WERI-Rb-1 (cell line): ENCODE data around the gene VTI1A.
A peak's percentile ranks its signal among the peaks of the same experiment; 100 is the strongest.

ENCODE experiments used
- DNase-seq: peaks from one replicate; pipeline ENCODE4 v3.0.0-alpha.2; 2020
- H3K27ac ChIP-seq: fragments of 250-450 bp; sonication (Bioruptor Pico); 2 replicates; pipeline ENCODE4 v1.5.1; 2020; ENCODE audit warnings: mild to moderate bottlenecking, moderate library complexity
- H3K27me3 ChIP-seq: fragments of 250-450 bp; sonication (Bioruptor Pico); 2 replicates; pipeline ENCODE4 v1.5.1; 2021; ENCODE audit warnings: mild to moderate bottlenecking, low read depth, moderate library complexity; ENCODE audit not compliant: insufficient read depth, severe bottlenecking
- H3K36me3 ChIP-seq: fragments of 250-450 bp; sonication (Bioruptor Pico); 2 replicates; pipeline ENCODE4 v1.5.1; 2020; ENCODE audit warnings: mild to moderate bottlenecking, moderate library complexity
- H3K4me3 ChIP-seq: 2 replicates; pipeline ENCODE4 v1.5.1; 2011; ENCODE audit warnings: low read depth, mild to moderate bottlenecking, control low read depth, low read length
- H3K9me3 ChIP-seq: fragments of 250-450 bp; sonication (Bioruptor Pico); 2 replicates; pipeline ENCODE4 v1.5.1; 2021; ENCODE audit warnings: mild to moderate bottlenecking, moderate library complexity; ENCODE audit not compliant: severe bottlenecking
- TF ChIP-seq, protein P1 (sequence below): IDR thresholded peaks from 2 replicates; pipeline ENCODE4 v1.5.1; 2011; ENCODE audit warnings: low read depth, mild to moderate bottlenecking, control low read depth, inconsistent platforms, low read length

The VTI1A gene

DNA sequence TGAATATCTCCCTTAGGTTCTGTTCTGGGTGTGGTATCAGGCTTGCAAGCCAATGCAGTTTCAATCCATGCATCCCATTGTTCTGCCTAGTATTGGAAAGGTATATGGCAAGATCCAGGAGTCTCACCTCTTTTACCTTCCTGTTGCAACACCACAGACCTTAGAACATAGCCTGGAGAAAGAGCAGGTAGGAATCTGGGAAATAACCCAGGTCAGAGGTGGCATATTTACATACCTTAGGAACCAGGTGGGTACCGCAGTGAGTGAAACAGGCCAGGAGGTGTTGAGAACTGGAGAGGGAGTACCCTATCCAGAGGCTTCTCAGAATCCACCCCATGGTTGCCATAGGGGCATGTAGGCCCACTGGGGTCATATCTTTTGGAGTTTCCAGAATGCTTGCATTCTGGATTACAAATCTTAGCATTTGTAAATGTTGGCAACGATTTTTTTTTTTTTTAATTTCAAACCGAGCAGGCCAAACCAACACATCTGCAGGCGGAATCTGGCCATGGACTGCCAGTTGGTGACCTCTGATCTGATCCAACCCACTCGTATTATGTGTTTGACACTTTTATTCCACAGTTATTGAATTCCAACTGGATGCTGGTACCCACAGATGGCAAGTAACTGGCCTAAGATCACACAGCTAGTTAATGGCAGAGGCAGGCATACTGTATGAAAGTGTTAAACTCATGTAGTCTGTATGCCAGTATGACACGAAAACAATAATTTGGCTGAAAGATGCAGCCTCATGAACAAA, 322.8 kb downstream of the VTI1A start:
- DNase-seq: no peak
- Histone ChIP-seq H3K36me3 (no peaks in the 10 kb centered on the region), H3K9me3 (no peaks in the 10 kb centered on the region), H3K27ac (no peak overlapping the region), H3K27me3 (no peaks in the 10 kb centered on the region), H3K4me3 (no peak overlapping the region)
- TF ChIP-seq, protein P1, sequence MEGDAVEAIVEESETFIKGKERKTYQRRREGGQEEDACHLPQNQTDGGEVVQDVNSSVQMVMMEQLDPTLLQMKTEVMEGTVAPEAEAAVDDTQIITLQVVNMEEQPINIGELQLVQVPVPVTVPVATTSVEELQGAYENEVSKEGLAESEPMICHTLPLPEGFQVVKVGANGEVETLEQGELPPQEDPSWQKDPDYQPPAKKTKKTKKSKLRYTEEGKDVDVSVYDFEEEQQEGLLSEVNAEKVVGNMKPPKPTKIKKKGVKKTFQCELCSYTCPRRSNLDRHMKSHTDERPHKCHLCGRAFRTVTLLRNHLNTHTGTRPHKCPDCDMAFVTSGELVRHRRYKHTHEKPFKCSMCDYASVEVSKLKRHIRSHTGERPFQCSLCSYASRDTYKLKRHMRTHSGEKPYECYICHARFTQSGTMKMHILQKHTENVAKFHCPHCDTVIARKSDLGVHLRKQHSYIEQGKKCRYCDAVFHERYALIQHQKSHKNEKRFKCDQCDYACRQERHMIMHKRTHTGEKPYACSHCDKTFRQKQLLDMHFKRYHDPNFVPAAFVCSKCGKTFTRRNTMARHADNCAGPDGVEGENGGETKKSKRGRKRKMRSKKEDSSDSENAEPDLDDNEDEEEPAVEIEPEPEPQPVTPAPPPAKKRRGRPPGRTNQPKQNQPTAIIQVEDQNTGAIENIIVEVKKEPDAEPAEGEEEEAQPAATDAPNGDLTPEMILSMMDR: no peak

DNA sequence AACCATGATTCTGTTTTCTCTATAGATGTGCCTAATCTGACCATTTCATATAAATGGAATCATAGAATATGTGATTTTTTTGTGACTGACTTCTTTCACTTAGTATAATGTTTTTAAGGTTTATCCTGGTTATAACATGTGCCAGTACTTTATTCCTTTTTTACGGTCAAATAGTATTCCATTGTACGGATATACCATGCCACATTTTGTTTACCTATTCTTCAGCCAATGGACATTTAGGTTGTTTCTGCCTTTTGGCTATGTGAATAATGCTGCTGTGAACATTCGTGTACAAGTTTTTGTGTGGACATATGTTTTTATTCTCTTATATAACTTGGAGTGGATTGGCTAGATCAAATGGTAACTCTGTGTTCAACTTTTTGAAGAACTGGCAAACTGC, 324.7 kb downstream of the VTI1A start:
- Histone ChIP-seq H3K9me3 (no peaks in the 10 kb centered on the region), H3K27me3 (no peaks in the 10 kb centered on the region), H3K36me3 (no peaks in the 10 kb centered on the region), H3K4me3 (no peak overlapping the region), H3K27ac (no peak overlapping the region)
- no peak for DNase-seq
- TF ChIP-seq, protein P1: no peak

DNA sequence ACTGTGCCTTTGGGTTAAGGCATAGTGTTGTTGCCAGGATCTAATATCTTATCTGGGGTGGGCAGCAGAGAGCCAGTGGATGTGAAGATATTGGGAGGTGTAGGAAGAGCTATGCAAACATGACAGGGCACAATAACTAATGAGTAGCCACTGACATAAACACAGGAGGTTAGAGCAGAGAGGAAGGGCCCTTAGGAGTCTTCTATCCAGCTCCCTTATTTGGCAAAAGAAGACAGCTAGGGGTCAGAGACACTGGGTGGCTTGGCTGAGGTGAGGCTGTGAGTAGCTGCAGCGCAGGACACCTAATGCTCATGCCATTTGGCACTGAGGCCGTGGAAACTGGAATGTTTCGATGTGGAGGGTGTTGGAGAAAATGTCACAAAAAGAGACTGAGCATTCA, 326.8 kb downstream of the VTI1A start:
- no peaks in the 10 kb centered on the region for H3K9me3 ChIP-seq
- DNase-seq: no peak
- H3K27ac ChIP-seq: no peak overlapping the region
- no peaks in the 10 kb centered on the region for H3K36me3 ChIP-seq
- no peaks in the 10 kb centered on the region for H3K27me3 ChIP-seq
- H3K4me3 ChIP-seq: no peak overlapping the region
- TF ChIP-seq, protein P1: no peak

DNA sequence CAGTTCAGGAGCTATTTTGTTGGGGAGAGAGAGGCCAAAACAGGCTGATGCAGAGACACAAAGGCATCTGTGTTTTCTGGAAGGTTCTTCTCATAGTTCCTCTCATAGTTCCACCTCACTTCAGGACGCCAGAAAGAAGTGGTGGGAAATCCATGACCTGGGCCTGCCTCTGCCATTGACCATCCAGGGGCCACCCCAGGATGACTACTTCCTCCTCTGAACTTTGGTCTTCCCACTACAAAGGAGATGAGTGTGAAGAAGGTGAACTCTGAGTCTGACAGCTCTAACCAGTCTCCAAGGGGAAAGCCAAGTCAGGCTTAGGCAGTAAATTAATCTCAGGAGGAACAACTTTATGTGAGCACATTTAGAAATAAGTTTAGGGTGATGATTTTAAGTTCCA, 327.2 kb downstream of the VTI1A start:
- DNase-seq: no peak
- Histone ChIP-seq H3K36me3 (no peaks in the 10 kb centered on the region), H3K9me3 (no peaks in the 10 kb centered on the region), H3K27me3 (no peaks in the 10 kb centered on the region), H3K4me3 (no peak overlapping the region), H3K27ac (no peak overlapping the region)
- TF ChIP-seq, protein P1: no peak

DNA sequence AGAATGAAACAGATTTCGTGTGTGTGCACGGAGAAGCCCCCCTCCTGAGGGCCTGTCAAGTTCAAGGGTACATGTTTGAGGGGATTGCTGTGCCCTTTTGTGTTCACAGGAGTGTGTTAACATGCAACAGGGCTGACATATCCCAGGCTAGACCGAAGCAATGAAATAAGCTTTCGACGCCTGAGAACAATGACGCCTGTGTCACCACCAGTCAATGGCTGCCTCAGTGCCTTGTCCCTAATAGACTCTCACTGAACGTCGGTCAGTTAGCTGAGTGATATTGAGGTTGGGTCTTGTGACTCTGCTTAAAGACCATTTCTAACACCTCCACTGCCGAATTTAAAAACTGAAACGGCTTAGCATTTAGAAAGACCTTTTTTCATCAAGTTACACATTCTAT, 327.8 kb downstream of the VTI1A start:
- 0 out of 2 replicates have a peak overlapping the region, but pooled peaks have one; percentile 62 for H3K27ac ChIP-seq
- H3K36me3 ChIP-seq: no peaks in the 10 kb centered on the region
- no peaks in the 10 kb centered on the region for H3K9me3 ChIP-seq
- TF ChIP-seq, protein P1: no peak
- H3K27me3 ChIP-seq: no peaks in the 10 kb centered on the region
- no peak for DNase-seq
- no peak overlapping the region for H3K4me3 ChIP-seq

DNA sequence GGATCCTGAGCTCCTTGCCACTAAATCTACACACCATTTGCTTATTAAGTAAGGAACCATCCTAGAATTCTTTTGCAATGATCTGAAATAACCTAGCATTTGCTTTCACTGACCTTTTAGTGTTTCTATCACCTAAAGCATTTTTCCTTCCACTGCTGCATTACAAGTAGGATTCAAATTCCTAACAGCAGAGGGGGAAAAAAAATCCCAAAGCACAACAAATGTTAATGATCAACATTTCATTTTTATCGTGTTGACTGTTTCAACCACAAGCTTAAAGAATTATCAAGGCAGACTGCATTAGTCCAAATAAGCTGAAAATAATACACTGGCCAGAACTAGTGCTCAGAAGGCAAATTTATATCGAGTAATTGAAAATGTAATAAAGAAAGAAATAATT, 328.4 kb downstream of the VTI1A start:
- Histone ChIP-seq H3K36me3 (no peaks in the 10 kb centered on the region), H3K27me3 (no peaks in the 10 kb centered on the region), H3K4me3 (no peak overlapping the region), H3K27ac (peak overlapping the region; percentile 62), H3K9me3 (no peaks in the 10 kb centered on the region)
- TF ChIP-seq, protein P1: no peak
- no peak for DNase-seq
